Activated CD4-positive, alpha-beta T cell treated with anti-CD3 and anti-CD28 coated beads, Interleukin-2, amount 50 U/mL, for 24 hours (primary cell): Measurements from ENCODE around the gene RPGR.

Experiments used
- DNase-seq, 2 donors: peaks; one replicate each; pipeline ENCODE4 v3.0.0-alpha.2; 2020; ENCODE audit warnings: low read depth in 1 of 2, low spot score in 1 of 2

Gene RPGR

GRCh38 chrX:38327007-38327774 lies at the start of gene RPGR:
Gene RPGR, minus strand, starts transcription at chrX:38327509. Its CDS starts 142 bp downstream, at chrX:38327367.
- DNase-seq, result peak; percentile 76 to 83

DNA sequence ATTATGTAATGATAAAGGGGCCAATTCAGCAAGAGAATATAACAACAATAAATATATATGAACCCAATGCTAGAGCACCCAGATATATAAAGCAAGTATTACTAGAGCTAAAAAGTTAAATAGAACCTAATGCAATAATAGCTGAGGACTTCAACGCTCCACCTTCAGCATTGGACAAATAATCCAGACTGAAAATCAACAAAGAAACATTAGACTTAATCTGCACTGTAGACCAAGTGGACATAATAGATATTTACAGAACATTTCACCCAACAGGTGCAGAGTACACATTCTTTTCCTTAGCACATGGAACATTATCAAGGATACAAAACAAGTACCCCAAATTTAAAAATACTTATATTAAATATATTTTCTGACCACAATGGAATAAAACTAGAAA lies 49.4 kb upstream of the RPGR start:
- DNase-seq, result no peak

- no peak for DNase-seq
These were observed 48.6 kb upstream of the RPGR start for GRCh38 chrX:38375891-38376290.

GRCh38 chrX:38374431-38374830 lies 47.1 kb upstream of the RPGR start:
- DNase-seq, result no peak

DNA sequence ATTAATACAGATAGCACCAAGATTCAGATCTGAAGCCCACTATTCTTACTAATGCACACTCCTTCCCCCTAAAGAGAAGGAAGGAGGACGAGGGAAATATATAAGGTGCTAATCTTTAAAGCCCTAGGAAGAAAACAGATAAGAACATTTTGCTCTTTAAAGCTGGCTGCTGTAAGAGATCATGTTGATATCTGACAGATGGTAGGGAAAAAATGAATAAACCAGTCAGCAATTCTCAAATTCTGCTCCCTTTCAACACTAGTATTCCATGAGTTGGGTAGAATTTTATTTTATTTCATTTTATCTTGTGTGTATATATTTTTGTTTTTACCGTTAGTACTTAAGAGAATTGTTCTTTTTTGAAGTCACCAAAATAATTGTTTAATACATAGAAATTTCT lies 44.3 kb upstream of the RPGR start:
- DNase-seq, result no peak

GRCh38 chrX:38368774-38369173 lies 41.5 kb upstream of the RPGR start:
- DNase-seq, result no peak

DNA sequence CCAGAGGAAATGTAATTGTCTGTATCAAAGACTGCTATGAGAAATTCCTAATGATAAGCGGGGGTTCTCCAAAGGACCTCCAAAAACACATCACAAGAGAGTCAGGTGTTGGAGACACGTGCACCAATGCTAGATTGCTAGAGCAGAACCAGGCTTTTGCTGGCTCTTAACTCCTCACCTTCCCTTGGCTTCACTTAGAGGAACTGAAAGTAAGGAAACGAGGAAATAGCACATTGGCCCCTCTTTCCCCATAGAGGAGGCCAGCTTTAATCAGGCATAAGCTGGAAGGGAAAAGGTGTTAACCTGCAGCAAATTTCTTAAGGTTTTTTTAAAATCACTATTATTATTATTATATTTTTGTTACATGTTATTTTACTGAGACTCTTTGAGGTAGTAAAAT lies 38.6 kb upstream of the RPGR start:
- no peak for DNase-seq

GRCh38 chrX:38363046-38363445 lies 35.7 kb upstream of the RPGR start:
- no peak for DNase-seq

DNA sequence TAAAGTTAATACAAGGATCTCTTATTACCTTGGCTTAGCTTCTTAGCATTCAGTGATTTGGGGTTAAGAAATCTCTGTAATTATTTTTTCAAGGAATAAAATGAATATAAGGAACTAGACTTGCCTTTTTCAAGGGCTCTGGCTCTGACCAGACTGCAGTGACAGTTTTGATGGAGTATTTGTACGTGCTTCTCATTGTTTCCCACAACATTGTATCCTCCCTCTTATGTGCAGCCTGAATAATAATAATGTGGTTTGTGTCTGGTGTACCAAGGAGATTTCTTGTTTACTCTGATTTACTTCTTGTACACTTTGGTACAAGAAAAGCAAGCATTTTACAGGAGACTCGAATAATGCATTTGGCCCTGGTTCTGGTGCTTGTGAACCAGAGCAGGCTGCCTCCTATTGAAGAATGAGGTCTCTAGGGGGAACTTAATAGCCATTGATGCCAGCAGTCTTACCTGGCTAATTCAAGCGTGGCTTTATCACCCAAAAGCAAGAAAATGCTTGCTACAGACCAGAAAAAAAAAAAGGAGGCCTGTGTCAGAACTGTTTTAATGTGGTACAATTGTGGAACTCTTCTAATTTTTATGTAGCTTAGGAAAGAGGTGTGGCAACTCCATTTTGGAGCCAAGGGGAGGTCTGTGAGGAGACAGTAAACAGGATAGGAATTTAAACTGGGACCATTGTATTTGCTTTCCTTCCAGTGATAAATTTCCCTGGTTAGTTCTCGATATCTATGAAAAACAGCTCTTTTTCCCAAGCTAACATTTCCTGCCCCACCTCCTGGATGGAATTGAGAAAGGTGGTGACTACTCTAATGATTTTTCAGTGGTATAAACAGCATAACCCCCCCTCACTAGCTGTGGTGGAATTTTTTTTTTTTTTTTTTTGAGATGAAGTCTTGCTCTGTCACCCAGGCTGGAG lies 30.7 kb upstream of the RPGR start:
- DNase-seq, result no peak

GRCh38 chrX:38356401-38356800 lies 29.1 kb upstream of the RPGR start:
- no peak for DNase-seq

DNA sequence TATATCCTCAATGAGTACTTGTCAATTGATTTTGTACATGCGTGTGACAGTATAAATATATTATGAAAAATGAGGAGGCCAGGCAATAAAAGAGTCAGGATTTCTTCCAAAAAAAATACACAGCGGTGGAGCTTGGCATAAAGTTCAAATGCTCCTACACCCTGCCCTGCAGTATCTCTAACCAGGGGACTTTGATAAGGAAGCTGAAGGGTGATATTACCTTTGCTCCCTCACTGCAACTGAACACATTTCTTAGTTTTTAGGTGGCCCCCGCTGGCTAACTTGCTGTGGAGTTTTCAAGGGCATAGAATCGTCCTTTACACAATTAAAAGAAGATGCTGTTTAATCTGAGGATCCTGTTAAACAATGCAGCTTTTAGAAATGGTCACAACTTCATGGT lies 25.1 kb upstream of the RPGR start, which contains the start of gene OTC:
TSS of gene OTC (plus strand) at position 243 of the 400 bp plus-strand sequence. CDS start at position 336, 93 bp downstream.
- DNase-seq, result no peak

DNA sequence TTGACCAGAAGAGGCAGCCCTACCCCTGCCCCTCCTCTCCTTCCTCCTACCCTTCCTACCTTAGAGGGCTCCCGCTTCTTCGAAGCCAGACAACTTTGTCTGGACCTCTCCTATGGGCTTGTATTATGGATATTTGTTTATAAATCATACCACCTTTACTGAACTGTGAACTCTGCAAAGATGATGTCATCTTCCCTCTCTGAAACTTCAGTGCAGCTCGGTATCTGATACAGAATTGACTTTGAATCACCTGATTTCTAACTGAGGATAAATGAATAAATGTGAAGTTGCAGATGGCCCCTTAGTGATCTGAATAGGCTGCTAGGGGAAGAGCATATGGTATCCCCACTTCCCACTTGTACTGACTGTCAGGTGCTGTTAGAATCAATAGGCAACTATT lies 24.0 kb upstream of the RPGR start:
- DNase-seq, result no peak

DNA sequence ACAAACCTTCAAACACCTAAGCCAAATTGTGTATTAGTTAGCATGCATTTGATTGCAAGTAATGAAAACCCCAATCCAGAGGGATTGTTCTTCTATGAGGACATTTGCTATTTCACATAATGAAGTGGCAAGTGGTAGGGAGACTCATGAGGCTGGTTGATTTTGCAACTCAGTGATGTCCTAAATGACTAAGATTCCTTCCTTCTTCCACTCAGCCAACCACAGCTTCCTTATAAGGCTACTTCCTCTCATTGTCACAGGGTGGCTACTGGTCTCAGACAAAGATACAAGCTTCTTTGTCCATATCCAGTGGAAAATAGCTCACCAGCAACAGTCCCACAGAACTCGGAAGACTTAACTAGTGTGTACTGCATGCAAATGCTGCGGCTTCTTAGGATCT lies 19.8 kb upstream of the RPGR start:
- DNase-seq, result no peak

DNA sequence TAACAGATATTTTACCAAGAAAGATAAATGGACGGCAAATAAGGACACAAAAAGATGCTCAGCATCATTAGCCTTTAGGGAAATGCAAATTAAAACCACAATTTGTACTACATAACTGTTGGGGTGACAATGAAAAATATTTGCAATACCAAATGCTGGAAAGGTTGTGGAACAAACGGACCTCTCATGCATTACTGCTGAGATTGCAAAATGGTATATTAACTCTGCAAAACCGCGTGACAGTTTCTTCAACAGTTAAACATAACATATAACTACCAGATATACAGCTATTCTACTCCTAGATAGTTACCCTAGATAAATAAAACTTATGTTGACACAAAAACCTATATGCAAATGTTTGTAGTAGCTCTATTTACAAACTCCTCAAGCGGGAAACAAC lies 18.8 kb upstream of the RPGR start:
- no peak for DNase-seq

- DNase-seq, result no peak
These were observed 15.8 kb upstream of the RPGR start for GRCh38 chrX:38342853-38343778.

- DNase-seq, result no peak
These were observed 14.1 kb upstream of the RPGR start for GRCh38 chrX:38341442-38341841.

DNA sequence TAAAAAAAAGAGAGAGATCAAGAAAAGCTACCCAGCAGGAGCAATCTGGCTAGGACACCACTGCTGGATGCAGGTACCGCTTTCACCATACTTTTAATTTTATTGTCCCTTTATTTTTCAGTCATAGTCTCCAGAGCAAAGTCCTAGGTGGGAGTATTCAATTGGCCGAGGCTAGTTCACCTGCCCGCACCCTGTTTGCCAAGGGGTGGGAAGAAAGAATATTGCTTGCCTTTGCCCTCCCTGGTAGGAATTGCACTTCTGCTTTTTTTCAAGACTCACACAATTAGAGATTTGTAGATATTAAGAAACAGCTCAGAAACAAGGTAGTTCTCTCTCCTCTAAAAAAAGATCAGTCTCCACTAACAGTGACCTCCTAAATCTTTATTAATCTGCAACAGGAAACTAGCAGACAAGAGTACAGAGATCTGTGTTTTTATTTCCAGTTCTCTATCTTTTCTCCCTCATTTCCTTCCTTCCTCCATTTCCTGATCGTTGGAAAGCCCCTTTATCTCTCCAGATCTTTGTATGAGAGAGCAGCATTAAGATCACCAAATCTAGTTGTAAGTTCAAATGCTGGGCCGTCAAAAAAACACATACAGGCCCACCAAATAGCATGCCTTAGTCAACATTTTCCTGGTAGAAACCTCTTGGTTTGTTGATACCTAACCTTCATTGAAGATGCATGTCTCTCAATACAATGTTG lies 9.4 kb upstream of the RPGR start:
- DNase-seq, result no peak

- DNase-seq, result no peak
These were observed 8.1 kb upstream of the RPGR start for GRCh38 chrX:38335382-38335781.

DNA sequence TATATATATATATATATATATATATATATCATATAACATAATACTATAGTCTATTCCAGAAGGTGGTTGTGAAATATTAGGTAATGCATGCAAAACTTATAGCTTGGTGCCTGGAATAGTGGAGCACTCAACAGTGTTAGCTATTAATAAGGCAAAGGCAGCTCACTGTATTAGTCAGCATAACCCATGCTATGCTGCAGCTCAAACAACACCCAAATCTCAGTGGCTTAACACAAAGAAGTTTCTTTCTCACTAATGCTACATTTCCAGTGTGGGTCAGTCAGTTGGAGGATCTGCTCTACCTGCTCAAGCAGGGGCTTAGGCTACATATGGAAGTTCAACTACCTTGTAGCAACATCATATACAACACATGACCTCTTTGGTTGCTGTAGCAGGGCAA lies 5.2 kb upstream of the RPGR start:
- no peak for DNase-seq

DNA sequence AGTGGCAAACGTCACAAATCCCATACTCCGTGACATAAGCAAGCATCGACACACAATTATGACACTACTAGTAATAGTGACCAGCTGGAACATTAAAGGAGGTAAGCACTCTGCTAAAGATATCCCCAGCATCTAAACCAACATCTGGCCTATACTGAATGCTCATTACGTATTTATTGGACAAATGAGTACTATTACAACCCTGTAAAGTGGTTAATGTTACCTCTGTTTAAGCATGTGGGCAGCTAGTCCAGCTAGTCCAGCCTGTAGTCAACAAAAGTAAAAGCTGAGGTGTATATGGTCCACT lies 419 bp upstream of the RPGR start:
- no peak for DNase-seq

- DNase-seq, result no peak
These were observed 1.2 kb downstream of the RPGR start for GRCh38 chrX:38326086-38326485.
